ENCODE measurements around the gene HPCAL1.
"Not testable (repeated sequence)": the region's sequence is repeated elsewhere in the genome, so short reads cannot be mapped to it uniquely, and the experiment has no call there.

HPCAL1 gene

DNA sequence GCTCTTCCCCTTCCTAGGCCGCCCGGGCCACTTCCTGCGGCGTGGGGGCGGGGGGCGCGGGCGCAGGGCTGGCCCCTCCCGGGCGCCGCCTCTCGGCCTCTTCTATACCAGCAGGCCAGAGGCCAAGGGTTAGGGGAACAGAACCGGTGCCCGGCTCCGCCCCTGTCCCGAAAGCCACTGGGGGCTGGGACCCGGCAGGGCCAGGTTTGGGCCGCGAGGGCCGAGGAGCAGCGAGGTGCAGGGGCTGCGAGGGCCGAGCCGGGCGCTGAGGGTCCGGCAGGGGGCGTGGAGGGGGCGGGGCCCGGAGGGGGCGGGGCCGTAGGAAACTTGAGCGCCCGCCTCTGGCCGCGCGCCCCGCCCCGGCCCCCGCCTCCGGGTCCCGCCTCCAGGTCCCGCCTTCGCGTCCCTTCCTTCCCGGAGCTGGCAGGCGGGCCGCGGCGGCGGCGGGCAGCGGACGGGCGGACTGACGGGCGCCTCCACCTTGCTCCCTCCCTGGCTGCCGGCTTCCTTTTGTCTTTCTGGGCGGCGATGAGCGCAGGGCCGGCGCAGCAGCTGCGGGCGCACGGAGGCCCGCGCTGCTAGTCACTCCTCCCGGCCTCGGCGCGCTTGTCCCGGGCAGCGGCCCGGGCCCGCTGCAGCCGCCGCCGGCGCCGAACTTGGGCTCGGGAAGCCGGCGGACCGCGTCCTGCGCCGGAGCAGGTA, at the start of gene HPCAL1:
Gene HPCAL1, plus strand, starts transcription at position 426 of the 702 bp plus-strand sequence. CDS start 116,854 bp downstream, outside the sequence.
- peak; percentile 83 for DNase-seq (ENCODE audit: low read depth)

DNA sequence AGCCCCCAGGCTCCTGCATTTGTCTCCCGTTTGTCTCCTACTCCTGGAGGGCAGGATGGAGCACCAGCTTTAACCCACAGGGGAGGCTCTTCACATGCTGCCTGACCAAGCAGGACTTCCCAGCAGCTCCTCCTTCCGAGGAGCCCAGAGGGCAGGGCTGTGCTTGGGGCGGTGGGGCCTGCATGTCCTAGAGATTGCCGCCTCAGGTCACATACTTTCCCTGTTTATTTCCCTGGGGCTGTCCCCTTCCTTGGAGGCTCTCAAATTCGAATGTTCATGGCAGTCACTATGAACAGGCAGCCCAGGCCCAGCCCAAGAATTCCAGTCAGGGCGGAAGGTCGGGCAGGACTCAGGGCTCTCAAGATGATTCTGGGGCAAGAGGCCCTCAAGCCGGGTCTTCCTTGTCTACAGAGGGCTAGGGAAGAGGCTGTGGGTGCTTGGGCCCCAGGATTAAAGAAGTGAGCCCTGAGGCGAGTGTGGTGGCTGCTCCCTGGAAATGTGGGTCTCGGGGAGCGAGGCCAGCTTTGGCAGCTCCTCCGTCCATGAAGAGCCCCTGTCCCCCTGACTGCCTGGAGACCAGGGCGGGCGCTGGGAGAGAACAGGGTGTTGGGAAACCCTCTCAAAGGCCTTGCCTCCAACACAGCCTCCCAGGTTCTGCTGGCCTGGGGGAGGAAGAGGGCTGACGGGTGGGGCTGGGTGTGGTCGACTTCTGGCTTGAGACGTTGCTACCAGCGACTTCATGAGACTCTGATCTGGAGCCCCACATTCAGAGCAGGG, 48.9 kb upstream of the HPCAL1 start:
- no peak for DNase-seq (ENCODE audit: low read depth)

DNA sequence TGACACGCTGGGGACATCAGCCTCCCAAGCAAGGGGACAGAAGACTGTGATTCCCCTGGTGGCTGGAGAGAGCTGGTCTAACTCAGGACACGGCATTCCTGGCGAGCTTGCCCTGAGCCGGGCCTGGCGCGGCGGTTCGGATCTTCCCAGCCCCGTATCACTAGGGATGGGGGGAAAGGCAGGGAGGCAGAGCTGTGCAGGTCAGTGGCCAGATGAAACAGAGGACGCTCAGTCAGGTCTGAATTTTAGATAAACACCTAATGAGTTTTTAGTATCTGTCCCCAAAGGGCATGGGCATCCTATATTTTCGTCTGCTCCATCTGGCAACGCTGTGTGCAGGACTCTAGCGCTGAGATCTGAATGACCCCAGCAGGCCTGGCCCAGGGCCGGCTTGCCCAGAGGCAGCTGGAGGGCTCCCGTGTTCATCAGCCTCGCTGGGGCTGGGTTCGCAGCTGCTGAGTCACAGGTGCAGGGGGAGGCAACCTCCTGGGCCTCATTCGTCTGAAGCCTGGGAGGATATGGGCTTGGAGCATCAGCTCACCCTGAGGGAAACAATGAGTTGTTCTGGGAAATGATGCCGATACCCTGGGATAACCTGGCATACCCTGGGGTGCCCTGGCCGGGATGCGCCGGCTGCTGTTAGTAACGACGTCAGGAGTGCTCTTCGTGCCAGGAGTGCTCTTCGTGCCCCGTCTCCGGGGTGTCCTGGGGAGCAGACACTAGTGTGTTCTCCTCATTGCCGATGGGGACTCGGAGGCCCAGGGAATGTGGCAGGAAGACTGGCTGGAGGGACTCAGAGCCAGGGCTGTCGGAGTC, 48.1 kb upstream of the HPCAL1 start:
- DNase-seq (ENCODE audit: low read depth): no peak

DNA sequence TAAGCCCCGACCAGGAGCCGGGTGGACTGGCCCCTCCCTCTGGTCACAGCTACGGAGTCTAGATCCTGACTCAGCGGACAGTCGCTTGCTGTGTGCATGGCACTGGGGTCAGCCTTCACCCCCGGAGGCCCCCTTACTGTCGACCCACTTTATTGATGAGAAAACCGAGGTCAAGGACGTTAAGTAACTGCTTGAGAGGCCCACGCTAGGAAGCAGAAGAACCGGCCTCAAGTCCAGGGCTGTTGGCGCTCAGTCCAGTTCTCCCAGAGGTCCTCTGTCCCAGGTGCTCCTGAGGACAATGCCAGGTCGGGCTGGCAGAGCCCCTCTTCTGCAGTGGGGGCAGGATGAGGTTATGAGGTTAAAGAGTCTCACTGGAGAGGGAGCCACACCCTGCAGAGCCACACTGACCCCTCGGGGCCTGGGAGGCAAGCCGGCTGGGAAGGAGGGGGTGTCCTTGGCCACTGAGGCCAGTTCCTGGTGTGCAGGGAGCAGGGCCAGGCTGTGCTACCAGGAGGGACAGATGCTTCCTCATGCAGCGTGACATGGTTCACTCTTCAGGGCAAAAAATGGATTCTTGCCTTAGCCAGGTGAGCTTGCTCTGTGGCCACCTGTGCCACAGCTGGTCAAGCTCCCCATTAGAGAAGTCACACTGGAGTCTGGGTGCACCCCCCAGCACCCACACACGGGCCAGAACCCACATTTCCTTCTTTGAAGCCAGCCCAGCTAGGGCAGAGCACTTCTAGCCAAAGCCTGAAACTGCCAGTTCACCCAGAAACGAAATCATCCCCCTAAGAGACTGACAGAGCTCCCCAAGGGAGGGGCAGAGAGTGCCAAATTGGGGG, 47.3 kb upstream of the HPCAL1 start:
- no peak for DNase-seq (ENCODE audit: low read depth)

DNA sequence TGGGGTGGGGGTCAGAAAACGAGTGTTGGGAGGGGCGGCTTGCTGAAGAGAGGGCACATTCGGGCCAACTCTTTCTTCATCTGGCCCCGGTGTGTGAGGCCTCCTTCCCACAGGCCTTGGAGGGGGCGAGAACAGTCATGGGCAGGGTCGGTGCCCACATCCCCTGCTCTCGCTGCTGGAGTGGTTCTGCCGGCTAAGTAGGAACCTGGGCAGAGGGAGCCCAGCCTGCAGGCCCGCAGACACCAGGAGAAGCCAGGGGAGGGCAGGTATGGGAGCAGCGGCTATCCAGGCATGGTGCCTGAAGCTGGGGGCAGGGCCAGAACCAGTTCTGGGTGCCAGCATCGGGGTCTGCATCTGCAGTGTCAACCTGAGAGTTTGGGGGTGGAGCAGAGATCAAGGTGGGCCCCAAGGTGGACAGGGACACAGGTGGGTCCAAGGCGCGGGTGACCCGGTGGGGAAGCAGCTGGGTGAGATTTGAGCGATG, 46.6 kb upstream of the HPCAL1 start:
- no peak for DNase-seq (ENCODE audit: low read depth)

DNA sequence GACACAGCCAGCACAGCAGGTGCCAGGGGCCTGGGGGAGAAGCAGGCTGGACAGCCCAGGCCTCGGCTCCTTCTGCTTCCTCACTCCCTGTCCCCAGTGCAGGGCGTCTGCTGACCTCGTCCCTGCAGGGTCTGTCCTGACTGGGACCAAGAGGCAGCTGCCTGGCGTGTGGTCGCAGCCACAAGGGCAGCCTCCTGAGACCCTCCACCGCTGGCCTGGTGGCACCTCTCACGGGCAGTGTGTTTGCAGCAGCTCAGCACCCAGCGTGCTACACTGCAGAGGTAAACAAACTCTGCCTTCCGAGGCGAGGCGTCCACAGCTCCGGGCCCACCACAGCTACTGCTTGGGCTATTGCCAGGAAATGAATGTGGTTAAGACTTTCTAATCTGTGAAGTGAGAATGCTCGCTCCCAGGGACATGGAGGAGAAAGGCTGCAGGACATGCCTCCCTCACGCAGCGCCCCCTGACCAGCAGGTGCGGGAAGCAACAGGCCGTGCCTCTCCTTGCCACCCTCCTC, 46.1 kb upstream of the HPCAL1 start:
- DNase-seq (ENCODE audit: low read depth): no peak

DNA sequence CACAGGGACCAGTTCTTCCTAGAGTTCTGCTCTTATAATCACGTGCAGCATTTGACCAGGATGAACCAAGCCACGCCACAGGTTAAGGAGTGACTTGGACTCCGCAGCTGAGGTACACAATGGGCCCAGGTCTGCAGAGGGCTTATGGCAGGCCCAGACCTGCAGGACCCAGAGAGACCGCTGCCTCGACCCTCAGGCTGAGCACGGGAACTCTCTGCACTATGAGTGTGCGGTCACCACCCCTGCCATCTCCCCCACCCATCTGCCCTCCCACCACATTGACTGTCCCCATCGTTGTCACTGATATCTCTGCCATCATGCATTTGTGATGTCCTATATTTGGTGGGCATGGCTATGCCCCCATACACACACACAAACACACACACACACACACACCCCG, 45.7 kb upstream of the HPCAL1 start:
- no peak for DNase-seq (ENCODE audit: low read depth)

DNA sequence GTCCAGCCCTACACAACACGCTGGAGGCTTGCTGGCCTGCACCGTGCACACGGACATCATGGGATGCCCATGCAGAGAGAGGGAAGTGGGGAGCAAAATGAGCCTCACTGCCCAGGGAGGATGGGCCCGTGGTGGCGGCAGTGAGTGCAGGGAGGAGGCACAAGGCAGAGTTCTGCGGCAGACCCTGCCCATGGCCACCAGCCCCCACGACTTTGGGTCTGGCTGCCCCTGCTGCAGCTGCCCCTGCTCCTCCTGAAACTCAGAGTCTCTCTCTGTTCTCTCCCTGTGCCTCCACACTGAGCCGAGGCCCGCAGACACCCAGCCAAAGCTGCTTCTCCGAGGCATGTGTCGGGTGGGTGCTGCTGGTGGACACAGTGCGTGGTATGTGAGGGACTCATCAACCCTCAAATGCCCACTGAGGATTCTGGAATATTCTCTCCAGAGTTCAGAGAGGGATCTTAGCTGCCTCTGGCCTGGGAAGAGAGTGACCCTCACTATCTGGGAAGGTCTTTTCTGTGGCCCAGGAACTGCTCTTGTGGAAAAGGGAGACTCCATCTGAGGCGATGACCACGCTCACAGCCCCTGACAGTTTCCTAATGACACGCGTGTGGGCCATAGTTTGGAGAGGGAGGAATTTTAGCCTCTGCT, 45.1 kb upstream of the HPCAL1 start:
- DNase-seq (ENCODE audit: low read depth): no peak

DNA sequence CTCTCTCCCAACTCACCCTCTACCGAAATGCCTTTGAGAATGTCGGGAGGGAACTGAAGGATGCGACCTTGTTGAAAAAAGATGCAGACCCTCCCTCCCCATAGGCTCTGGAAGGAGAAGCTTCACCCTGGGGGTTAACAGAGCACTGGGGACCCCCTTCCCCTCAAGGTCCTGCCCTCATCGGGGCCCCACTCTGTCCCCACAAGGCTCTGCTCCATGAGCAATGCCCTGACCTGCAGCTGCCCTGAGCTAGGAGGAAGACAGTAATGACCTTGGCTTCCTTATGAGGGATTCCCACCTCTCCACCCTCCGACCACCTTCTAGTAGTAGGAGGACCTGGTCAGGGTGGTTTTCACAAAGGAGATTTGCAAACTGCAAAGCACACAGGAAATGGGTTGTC, 44.4 kb upstream of the HPCAL1 start:
- DNase-seq (ENCODE audit: low read depth): no peak

DNA sequence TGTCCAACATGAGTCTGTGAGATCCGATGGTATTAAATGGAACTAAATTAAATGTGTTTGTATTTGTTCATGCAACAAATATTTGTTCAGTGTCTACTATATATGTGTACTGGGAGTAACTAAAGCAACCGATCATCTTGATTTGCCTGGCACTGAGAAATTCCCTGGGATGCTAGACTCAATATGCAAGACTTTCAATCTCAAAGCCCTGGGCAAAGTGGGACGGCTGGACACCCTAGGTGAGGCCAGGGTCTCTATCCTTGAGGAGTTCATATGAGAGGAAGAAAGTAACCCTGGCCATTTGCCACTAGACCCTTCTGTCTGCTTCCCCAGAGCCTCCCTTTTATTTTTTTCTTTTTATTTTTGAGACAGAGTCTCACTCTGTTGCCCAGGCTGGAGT, 44.0 kb upstream of the HPCAL1 start:
- DNase-seq (ENCODE audit: low read depth): no peak

DNA sequence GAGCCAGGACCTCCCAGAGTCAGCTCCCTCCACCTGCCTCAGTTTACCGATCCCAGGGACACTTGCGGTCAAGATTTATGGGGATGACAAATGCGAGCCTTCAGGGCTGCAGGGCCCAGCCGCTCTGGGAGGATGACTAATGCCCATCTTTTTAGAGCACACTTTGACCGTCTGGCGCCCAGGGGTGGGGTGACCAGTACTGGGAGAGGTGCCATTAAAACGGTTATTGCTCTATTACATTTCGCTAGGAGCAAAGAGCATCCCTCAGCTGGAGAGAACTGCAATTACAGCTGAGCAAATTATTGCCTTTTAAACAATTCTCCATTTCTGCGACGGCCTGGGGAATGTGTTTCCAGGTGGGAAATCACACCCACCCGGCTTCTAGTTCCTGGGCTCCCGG, 42.6 kb upstream of the HPCAL1 start:
- no peak for DNase-seq (ENCODE audit: low read depth)

DNA sequence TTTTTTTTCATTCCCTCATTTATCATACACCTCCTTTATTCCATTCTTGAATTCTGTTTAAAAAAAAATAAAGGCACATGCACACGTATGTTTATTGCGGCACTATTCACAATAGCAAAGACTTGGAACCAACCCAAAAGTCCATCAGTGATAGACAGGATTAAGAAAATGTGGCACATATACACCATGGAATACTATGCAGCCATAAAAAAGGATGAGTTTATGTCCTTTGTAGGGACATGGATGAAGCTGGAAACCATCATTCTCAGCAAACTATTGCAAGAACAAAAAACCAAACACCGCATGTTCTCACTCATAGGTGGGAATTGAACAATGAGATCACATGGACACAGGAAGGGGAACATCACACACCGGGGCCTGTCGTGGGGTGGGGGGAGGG, 39.2 kb upstream of the HPCAL1 start:
- DNase-seq (ENCODE audit: low read depth): not testable (repeated sequence)

DNA sequence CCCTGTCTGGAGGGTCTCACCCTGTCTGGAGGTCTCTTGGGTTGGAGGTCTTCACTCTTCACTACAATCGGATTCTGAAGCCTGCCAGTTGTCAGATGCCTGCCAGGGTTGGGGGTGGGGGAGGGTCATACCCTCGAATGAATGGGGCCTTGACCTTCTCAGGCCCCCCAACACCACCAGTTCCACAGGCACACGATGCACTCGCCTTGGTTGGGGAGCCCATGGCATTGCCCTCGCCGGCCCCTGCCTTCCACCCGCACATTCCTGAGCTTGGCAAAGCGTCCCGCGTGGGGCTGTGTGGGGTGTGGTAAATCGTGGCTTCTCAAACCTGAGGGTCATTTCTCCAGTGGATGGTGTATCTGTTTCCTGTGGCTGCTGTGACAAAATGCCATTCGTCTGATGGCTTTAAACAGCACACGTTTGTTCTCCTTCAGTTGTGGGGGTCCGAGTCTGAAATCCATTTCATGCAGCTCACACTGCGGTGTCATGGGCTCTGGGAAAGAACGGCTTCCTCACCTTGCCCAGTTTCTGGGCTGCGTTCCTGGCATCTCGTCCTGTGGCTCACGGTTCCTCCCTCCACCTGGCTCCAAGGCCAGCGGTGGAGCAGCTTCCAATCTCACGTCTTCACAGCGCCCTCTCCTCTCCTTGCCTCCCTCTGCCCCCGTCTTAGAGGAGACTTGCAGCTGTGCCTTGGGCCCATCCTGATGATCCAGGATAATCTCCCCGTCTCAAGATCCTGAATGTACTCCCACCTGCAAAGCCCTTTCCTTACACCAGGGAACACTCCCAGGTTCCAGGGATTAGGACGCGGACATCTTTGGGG, 38.0 kb upstream of the HPCAL1 start:
- DNase-seq (ENCODE audit: low read depth): no peak

DNA sequence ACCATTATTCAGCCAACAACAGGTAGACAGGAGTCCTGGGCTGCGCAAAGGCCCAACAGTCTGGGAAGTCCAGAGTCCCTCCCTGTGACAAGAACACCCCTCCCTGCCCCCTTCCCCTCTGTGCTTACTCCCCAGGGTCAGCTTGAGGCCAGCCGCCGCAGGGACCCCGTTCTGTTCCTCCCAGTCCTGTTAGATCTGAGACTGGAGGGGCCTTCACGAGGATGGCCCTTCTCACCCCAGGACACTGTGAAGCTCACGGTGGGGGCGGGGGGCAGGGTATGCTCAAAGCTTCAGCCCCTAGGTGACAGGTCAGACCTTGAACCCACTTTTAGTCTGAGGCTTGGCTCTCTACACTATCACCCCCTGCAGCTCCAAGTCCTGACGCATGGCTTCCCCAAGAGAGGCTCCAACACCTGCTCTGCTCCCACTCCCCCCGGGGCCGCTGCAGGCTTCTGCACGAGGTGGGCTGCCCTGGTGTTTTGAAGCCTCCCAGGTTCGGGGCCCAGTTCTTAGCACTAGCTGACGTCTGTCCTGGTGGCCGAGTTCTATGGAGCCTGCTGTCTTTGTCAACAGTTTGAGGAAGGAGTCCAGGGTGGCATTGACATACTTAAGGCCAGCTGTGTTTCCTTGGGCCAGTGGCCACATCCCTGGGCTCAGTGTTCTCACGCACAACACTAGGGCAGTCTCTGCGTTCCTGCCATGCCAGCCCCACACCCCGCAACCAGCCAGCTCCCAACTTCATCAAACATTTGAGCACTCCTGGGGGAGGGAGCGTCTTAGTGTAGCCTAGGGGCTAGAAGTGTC, 37.2 kb upstream of the HPCAL1 start:
- peak; percentile 57 for DNase-seq (ENCODE audit: low read depth)

DNA sequence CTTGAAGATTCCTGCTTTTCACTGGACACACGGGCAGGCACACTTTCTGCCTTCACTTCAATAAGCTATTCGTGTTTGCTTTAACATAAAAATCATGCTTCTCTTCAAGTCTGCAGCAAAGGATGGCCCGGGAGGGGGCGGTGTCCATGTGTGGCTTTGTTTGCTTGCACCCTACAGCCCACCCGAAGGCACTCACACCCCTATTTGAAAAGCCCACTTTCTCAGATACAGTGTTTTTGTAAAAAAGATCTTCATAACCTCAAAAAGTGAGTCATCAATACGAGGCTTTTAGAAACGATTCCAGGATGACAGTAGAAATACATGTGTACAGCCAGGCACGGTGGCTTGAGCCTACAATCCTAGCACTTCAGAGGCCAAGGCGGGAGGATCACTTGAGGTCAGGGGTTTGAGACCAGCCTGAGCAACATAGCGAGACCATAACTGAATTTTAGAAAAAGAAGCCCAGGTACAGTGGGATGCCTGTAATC, 36.5 kb upstream of the HPCAL1 start:
- DNase-seq (ENCODE audit: low read depth): peak; percentile 21

DNA sequence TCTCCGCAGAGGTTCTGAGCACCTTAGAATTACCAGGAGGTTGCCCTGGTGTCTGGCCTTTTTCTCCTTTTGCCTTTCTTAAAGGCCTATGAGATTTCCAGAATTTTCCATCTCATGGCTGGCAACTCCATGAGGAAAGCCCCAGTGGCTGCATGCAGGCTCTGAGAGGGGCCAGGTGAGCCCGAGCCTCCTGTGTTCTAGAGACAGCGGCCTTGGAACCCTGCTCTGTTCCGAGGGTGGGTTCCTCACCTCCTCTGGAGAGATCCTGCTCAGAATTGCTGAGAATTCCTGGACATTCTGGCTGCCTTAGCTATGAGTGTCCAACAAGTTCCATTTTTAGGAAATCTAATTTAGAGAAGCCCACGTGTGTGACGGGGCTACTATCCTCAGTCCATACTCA, 35.7 kb upstream of the HPCAL1 start:
- no peak for DNase-seq (ENCODE audit: low read depth)

DNA sequence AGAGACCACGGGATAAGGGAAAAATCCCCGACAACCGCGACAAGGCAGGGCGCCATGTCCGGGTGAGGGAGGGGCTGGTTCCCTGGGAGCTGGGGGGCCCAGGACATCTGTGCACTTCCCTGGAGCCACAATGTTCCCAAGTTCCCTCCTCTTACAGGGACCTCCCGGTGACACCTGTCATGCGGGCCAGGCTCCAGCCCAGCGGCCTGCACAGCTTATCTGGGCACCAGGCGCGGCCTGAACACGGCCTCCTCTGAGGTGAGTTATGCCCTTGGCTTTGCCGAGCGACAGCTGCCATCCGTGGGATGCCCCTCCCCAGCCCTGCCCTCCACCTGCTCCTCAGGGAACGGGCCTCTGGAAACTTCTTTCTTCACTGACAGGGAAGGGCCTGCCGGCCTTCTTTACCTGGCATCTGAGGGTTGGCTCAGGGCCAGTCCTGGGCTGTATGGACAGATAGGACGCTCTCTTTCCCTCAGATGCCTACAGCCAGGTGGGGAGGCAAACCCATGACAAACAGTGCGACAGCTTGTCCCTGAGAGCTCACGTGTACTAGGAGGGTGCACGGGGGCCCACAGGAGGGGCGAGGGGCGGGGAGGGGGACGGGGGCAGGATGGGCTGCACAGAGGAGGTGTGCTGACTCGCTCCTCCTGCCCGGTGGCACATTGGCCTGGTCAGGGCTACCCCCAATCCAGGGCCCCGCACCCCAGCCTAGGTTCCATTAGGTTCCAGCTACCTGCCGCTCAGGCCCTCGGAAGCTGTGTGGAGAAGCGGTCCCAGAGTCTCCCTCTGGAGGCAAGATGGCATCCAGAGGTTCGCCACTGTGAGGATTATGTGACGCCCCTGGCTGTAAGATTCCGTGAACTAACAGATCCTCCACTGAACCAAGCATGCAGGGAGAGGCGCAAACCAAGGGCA, 34.9 kb upstream of the HPCAL1 start:
- DNase-seq (ENCODE audit: low read depth): no peak

DNA sequence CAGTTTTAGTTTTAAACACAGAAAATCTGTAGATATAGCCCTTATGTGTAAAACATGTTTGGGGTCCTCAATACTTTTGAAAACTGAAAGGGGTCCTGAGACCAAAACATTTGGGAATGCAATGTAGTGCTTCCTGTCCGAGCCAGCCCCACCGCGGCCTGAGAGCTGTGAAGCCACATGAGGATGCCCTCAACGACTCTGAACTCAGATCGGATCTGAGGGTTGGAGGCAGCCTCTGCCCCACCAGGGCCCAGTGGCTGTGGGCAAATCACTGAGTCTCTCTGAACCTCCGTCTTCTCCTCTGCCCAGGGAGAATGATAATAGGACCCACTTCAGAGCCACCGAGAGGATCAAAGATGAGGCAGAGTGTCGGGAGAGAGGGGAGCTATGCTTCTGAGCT, 33.4 kb upstream of the HPCAL1 start:
- no peak for DNase-seq (ENCODE audit: low read depth)

All from fibroblast of gingiva (primary cell).